GM19438 (cell line): Measurements from ENCODE around the gene GMIP.

Experiments used
- ATAC-seq: cut with Tn5 transposase; IDR thresholded peaks from one replicate; pipeline ENCODE4 v1.9.1; 2021; ENCODE audit warnings: low read depth; ENCODE audit not compliant: unreplicated experiment

GMIP gene

GRCh38 chr19:19661141-19661674 is 17.8 kb upstream of the GMIP start:
- ATAC-seq, result no peak

- no peak for ATAC-seq
Measured at GRCh38 chr19:19659646-19660245, 16.3 kb upstream of the GMIP start.

- no peak for ATAC-seq
Measured at GRCh38 chr19:19657397-19657783, 13.9 kb upstream of the GMIP start.

- no peak for ATAC-seq
Measured at GRCh38 chr19:19656451-19657396, 13.3 kb upstream of the GMIP start.

GRCh38 chr19:19655641-19656343 is 12.3 kb upstream of the GMIP start:
- no peak for ATAC-seq

- no peak for ATAC-seq
Measured at GRCh38 chr19:19655051-19655594, 11.7 kb upstream of the GMIP start.

- no peak for ATAC-seq
Measured at GRCh38 chr19:19654441-19654840, 11.0 kb upstream of the GMIP start.

GRCh38 chr19:19653597-19654147 is 10.2 kb upstream of the GMIP start:
- no peak for ATAC-seq

- no peak for ATAC-seq
Measured at GRCh38 chr19:19652482-19653295, 9.2 kb upstream of the GMIP start.

- no peak for ATAC-seq
Measured at GRCh38 chr19:19651076-19651475, 7.6 kb upstream of the GMIP start.

GRCh38 chr19:19650331-19650730 is 6.9 kb upstream of the GMIP start:
- ATAC-seq, result no peak

GRCh38 chr19:19649580-19649995 is 6.1 kb upstream of the GMIP start:
- ATAC-seq, result no peak

GRCh38 chr19:19649155-19649554 is 5.7 kb upstream of the GMIP start:
- no peak for ATAC-seq

GRCh38 chr19:19647037-19647835 is 3.8 kb upstream of the GMIP start:
- no peak for ATAC-seq

GRCh38 chr19:19645233-19645870 is 1.9 kb upstream of the GMIP start:
- ATAC-seq, result no peak

GRCh38 chr19:19644054-19644388 is 564 bp upstream of the GMIP start:
- no peak for ATAC-seq

GRCh38 chr19:19642506-19643157 is 825 bp downstream of the GMIP start:
- no peak for ATAC-seq
